Tibial artery (tissue), 4 donors: ENCODE data around the gene ITGB6.

ENCODE experiments used
- DNase-seq, 2 donors: peaks; one replicate each; pipeline ENCODE4 v3.0.0-alpha.2; 2019
- H3K27ac ChIP-seq, 2 donors: fragments of 200-600 bp; sonication (generic) in 1 of 2; 1 replicate in 1 of 2; 2 replicates in 1 of 2; pipeline ENCODE4 v1.5.1; 2018 to 2019; ENCODE audit warnings: mild to moderate bottlenecking in 1 of 2
- H3K27me3 ChIP-seq, 2 donors: fragments of 200-600 bp; sonication (generic) in 1 of 2; one replicate each; pipeline versions ENCODE4 v1.5.1 to v1.6.0; 2016 to 2019
- H3K36me3 ChIP-seq, 3 donors: fragments of 200-600 bp; sonication (generic) in 2 of 3; one replicate each; pipeline ENCODE4 v1.5.1; 2016 to 2019; ENCODE audit warnings: mild to moderate bottlenecking in 2 of 3
- H3K4me1 ChIP-seq, 4 donors: fragments of 200-600 bp; sonication (generic) in 2 of 4; 1 replicate in 3 of 4; 2 replicates in 1 of 4; pipeline ENCODE4 v1.5.1; 2016 to 2019
- H3K4me3 ChIP-seq, 2 donors: fragments of 200-600 bp; sonication (generic) in 1 of 2; 1 replicate in 1 of 2; 2 replicates in 1 of 2; pipeline ENCODE4 v1.5.1; 2018 to 2019; ENCODE audit warnings: mild to moderate bottlenecking in 2 of 2
- H3K9me3 ChIP-seq, 3 donors: fragments of 200-600 bp; sonication (generic) in 1 of 3; one replicate each; pipeline ENCODE4 v1.5.1; 2016 to 2019
- CTCF ChIP-seq, 2 experiments: fragments of 200-600 bp in 1 of 2; fragments of 450-650 bp in 1 of 2; IDR thresholded peaks; one replicate each; pipeline ENCODE4 v1.5.1; 2017 to 2019; ENCODE audit warnings: antibody characterized with exemption in 2 of 2, mild to moderate bottlenecking in 1 of 2, moderate library complexity in 1 of 2
- intact Hi-C: fragments of 100-400 bp; cut with DNase I; formaldehyde crosslinking; loops from one replicate; pipeline ENCODE4 v1.15.0; 2023; ENCODE audit warnings: low total_unique reads

The ITGB6 gene

GRCh38 chr2:160076241-160076640 is 123.8 kb downstream of the ITGB6 start:
- Histone ChIP-seq H3K4me3 (no peak overlapping the region), H3K4me1 (peaks cover 0 to 19% (median 9%) of the 10 kb centered on the region in 4 donors)
- TF ChIP-seq CTCF (IDR thresholded peaks at IDR 0.05): no peak

DNA sequence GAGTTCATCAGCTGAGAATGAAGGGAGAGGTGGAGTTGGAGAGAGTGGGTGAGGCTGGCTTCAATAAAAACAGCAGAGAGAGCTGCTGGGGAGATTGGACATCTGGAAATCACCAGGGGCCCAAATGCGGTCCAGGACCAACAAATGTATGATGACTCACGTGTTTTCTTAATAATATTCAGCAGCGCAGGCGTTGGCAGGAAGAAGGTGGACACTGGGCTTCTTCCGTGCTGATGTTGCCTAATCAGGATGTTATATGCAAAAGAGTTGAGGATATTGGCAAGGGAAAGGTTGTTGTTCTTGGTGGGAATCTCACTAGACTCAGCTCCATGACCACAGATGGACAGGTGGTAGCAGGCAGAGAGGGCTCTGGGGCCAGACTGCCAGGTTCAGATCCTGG is 124.9 kb downstream of the ITGB6 start:
- H3K27ac ChIP-seq: peak overlapping the region; percentile 31 to 41
- DNase-seq: peak; percentile 75 to 82
- no peak for TF ChIP-seq CTCF (IDR thresholded peaks at IDR 0.05)
- H3K36me3 ChIP-seq: no peaks in the 10 kb centered on the region
- intact Hi-C loops: no loop called here
- peaks cover 0 to 19% (median 9%) of the 10 kb centered on the region in 4 donors for H3K4me1 ChIP-seq
- H3K27me3 ChIP-seq: no peaks in the 10 kb centered on the region
- no peak overlapping the region for H3K4me3 ChIP-seq
- peaks cover 0 to 4% (median 0%) of the 10 kb centered on the region in 3 donors for H3K9me3 ChIP-seq

More at GRCh38 chr2:160076241-160076640, 123.8 kb downstream of the ITGB6 start:
- intact Hi-C loops: no loop called here
- peaks cover 0 to 4% (median 0%) of the 10 kb centered on the region in 3 donors for H3K9me3 ChIP-seq
- no peaks in the 10 kb centered on the region for H3K36me3 ChIP-seq
- H3K27me3 ChIP-seq: no peaks in the 10 kb centered on the region
- H3K27ac ChIP-seq: peak overlapping the region in 1 of 2 donors; percentile 8
- DNase-seq: no peak

DNA sequence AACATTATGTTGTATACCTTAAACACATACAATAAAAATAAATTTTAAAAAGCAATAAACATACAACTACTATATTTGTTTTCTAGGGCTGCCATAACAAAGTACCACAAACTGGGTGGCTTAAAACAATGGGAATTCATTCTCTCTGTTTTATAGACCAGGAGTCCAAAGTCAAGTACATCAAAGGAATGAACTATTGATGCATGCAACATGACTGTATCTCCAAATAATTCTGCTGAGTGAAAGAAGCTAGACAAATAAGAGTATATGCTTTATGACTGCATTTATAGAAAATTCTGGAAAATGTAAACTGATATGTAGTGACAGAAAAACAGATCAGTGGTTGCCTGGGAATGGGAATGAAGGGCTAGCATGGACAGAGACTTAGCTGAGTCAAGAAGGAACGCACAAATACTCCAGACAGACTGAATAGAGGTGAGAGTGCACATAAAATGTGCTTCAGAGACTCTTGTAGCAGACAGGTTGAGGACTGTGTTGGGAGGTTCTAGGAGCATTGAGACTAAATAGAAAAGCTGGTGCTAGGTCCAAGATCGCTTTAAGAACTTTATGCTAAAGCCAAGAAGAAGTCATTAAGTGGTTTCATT is 126.7 kb downstream of the ITGB6 start:
- H3K4me3 ChIP-seq: no peak overlapping the region
- intact Hi-C loops: no loop called here

DNA sequence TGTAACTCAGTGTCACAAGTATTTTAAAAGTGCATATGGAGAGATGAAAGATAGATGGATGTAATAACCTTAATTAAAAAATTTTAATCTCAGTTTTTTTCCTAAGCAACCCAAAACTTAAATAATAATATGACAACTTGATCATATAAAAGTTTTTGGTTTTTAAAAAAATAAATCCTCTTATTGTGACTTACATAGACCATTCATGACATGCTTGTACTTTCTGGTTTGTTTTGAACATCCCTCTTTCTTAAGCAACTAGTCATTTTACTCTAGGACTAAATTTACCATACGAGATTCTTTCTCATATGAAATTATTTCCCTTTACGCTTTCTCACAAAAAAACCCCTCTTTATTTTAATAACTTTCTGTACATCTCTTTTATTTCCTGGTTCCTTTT is 131.2 kb downstream of the ITGB6 start:
- no peaks in the 10 kb centered on the region for H3K27me3 ChIP-seq

More for the DNA sequence above, 126.7 kb downstream of the ITGB6 start:
- Histone ChIP-seq H3K27me3 (no peaks in the 10 kb centered on the region), H3K27ac (no peak overlapping the region), H3K9me3 (peaks cover 0 to 4% (median 0%) of the 10 kb centered on the region in 3 donors), H3K4me1 (peaks cover 0 to 19% (median 9%) of the 10 kb centered on the region in 4 donors), H3K36me3 (no peaks in the 10 kb centered on the region)
- no peak for TF ChIP-seq CTCF (IDR thresholded peaks at IDR 0.05)
- no peak for DNase-seq

DNA sequence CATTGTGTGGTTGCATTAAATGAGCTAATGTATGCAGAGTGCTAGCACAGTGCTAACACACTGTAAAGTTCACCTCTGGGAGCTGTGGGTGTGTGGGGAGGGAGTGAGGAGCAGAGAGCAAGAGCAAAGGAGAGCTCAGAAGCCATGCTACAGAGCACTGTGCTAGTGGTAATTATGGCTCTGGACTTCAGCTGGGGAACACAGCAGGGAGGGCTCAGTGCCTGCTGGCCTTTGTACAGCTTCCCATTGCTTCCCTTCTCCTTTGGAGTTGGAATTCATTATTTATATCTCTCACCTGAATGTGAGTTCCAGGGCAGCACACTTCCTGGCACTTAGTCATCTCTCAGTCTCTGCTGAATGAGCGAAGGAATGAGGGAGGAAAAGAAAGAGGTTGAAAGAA is 135.2 kb downstream of the ITGB6 start:
- peaks cover 0 to 37% (median 22%) of the 10 kb centered on the region in 4 donors for H3K4me1 ChIP-seq
- no peak overlapping the region for H3K4me3 ChIP-seq
- H3K27me3 ChIP-seq: no peaks in the 10 kb centered on the region
- intact Hi-C loops: no loop called here
- no peaks in the 10 kb centered on the region for H3K36me3 ChIP-seq
- H3K9me3 ChIP-seq: no peaks in the 10 kb centered on the region
- DNase-seq: no peak
- peak overlapping the region in 1 of 2 donors; percentile 90 for H3K27ac ChIP-seq
- no peak for TF ChIP-seq CTCF (IDR thresholded peaks at IDR 0.05)

More for the DNA sequence above, 131.2 kb downstream of the ITGB6 start:
- no peak overlapping the region for H3K4me3 ChIP-seq
- intact Hi-C loops: no loop called here
- no peak overlapping the region for H3K27ac ChIP-seq
- peaks cover 0 to 7% (median 0%) of the 10 kb centered on the region in 4 donors for H3K4me1 ChIP-seq
- H3K9me3 ChIP-seq: no peaks in the 10 kb centered on the region
- H3K36me3 ChIP-seq: no peaks in the 10 kb centered on the region
- no peak for TF ChIP-seq CTCF (IDR thresholded peaks at IDR 0.05)
- DNase-seq: no peak
